ENCODE results near the gene NLK. TPM values are rescaled to one million over a fixed set of nuclear protein-coding genes. Genes with fewer than 3 reads are reported as not detected.

NLK gene
- total RNA-seq, 1 experiment from 2014 or later, result 31.8 TPM

DNA sequence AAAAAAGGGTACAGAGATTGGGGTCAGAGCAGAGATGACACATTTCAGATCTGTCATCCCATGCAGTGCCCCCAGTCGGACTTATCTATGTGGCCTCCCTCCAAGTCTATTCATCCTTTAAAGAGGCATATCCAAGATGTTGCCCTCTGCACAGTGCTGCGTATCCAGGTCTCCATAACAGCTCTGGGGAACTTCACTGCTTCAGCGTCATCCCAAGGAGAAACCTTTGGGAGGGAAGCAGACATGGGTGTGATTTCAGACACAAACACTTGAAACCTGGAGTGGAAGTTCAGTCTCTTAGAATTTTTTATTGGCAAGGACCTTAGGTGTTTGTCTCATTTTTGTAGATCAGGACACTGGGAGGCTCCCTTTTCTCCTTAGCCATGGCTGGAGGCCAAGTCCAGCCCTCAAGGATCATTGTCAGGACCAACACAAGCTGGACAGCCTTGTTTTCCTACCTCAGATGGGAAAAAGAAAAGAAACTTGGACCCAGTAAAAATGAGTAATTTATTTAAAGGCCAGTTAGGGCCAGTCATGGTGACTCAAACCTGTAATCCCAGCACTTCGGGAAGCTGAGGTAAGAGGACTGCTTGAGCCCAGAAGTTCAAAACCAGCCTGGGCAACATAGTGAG lies 23.9 kb upstream of the NLK start:
- DNase-seq, result no peak
- H3K9ac ChIP-seq (ENCODE audit: extremely low read depth, insufficient read length, low read length), result no peak overlapping the region
- H3K27ac ChIP-seq (ENCODE audit: insufficient read length, low read depth, low read length), result no peak overlapping the region
- no peak overlapping the region for H3K4ac ChIP-seq (ENCODE audit: low read depth, low read length)
- H2BK12ac ChIP-seq (ENCODE audit: insufficient read length, low read depth, low read length), result no peak overlapping the region
- no peak overlapping the region for H2AFZ ChIP-seq (ENCODE audit: low read length)
- TF ChIP-seq, protein P1, sequence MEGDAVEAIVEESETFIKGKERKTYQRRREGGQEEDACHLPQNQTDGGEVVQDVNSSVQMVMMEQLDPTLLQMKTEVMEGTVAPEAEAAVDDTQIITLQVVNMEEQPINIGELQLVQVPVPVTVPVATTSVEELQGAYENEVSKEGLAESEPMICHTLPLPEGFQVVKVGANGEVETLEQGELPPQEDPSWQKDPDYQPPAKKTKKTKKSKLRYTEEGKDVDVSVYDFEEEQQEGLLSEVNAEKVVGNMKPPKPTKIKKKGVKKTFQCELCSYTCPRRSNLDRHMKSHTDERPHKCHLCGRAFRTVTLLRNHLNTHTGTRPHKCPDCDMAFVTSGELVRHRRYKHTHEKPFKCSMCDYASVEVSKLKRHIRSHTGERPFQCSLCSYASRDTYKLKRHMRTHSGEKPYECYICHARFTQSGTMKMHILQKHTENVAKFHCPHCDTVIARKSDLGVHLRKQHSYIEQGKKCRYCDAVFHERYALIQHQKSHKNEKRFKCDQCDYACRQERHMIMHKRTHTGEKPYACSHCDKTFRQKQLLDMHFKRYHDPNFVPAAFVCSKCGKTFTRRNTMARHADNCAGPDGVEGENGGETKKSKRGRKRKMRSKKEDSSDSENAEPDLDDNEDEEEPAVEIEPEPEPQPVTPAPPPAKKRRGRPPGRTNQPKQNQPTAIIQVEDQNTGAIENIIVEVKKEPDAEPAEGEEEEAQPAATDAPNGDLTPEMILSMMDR (conservative IDR thresholded peaks at IDR 0.05), result no peak
- no peak overlapping the region for H3K56ac ChIP-seq (ENCODE audit: insufficient read length, low read depth, low read length)
- Mint-ChIP-seq H3K27ac (no peak overlapping the region), H3K9me3 (no peaks in the 10 kb centered on the region), H3K27me3 (ENCODE audit: low read depth) (no peaks in the 10 kb centered on the region; the same call in 1 of the 2 replicates), H3K4me1 (no peaks in the 10 kb centered on the region), H3K4me3 (no peak overlapping the region), H3K36me3 (ENCODE audit: insufficient read depth in 1 of 3, low read depth in 3 of 3) (no peaks in the 10 kb centered on the region)
- no peak overlapping the region for H4K5ac ChIP-seq (ENCODE audit: insufficient read length, low read depth, low read length)
- no peaks in the 10 kb centered on the region for H3K23me2 ChIP-seq (ENCODE audit: insufficient read length, low read depth, low read length, poor library complexity, severe bottlenecking)
- H3T11ph ChIP-seq (ENCODE audit: low read length), result no peak overlapping the region
- no peak overlapping the region for H2BK15ac ChIP-seq (ENCODE audit: low read depth, low read length)
- no peaks in the 10 kb centered on the region for H3K79me1 ChIP-seq (ENCODE audit: insufficient read depth, low read depth, low read length, poor library complexity, severe bottlenecking)
- H4K20me1 ChIP-seq (ENCODE audit: control insufficient read depth, insufficient read depth, insufficient read length), result no peaks in the 10 kb centered on the region
- no peak overlapping the region for H3K23ac ChIP-seq (ENCODE audit: insufficient read length, low read depth, low read length)
- H2BK5ac ChIP-seq (ENCODE audit: insufficient read length, low read length), result no peak overlapping the region
- H3K4me1 ChIP-seq (ENCODE audit: insufficient read depth, low read length), result no peaks in the 10 kb centered on the region
- H2AK5ac ChIP-seq (ENCODE audit: insufficient read length, low read length), result no peak overlapping the region
- no peak overlapping the region for H3K18ac ChIP-seq (ENCODE audit: insufficient read length, low read depth, low read length)
- WGBS (ENCODE audit: extremely low coverage, insufficient read length, low lambda C conversion rate), result no CpG with 5 or more reads among the region's 4 CpGs
- no peak overlapping the region for H4K8ac ChIP-seq (replicated peaks; ENCODE audit: insufficient read length, low read depth, low read length)
- H3K4me2 ChIP-seq (ENCODE audit: insufficient read depth, insufficient read length, low read length), result no peak overlapping the region
- H3K14ac ChIP-seq (ENCODE audit: insufficient read depth, low read length), result no peak overlapping the region
- no peaks in the 10 kb centered on the region for H3K79me2 ChIP-seq (ENCODE audit: insufficient read depth, low read length)
- H2BK20ac ChIP-seq (ENCODE audit: low read depth, low read length, poor library complexity, severe bottlenecking), result no peak overlapping the region
- H3K27me3 ChIP-seq (ENCODE audit: insufficient read depth, low read length), result no peaks in the 10 kb centered on the region
- H2BK120ac ChIP-seq (ENCODE audit: low read depth, low read length, poor library complexity, severe bottlenecking), result no peak overlapping the region
- no peak overlapping the region for H4K91ac ChIP-seq (ENCODE audit: insufficient read length, low read depth, low read length)
- H3K9me3 ChIP-seq (ENCODE audit: control insufficient read depth, low read depth, low read length), result no peaks in the 10 kb centered on the region

Data from H9 (cell line).